ENCODE measurements around the gene FHIP1A. TPM values are rescaled to one million over a fixed set of nuclear protein-coding genes. Genes with fewer than 3 reads are reported as not detected.

FHIP1A gene
- total and polyA plus RNA-seq, 2 of the 13 experiments (the other 11 are each of a cell fraction or from before 2014, with no cell fraction given), result 4.1 to 6.2 TPM

DNA sequence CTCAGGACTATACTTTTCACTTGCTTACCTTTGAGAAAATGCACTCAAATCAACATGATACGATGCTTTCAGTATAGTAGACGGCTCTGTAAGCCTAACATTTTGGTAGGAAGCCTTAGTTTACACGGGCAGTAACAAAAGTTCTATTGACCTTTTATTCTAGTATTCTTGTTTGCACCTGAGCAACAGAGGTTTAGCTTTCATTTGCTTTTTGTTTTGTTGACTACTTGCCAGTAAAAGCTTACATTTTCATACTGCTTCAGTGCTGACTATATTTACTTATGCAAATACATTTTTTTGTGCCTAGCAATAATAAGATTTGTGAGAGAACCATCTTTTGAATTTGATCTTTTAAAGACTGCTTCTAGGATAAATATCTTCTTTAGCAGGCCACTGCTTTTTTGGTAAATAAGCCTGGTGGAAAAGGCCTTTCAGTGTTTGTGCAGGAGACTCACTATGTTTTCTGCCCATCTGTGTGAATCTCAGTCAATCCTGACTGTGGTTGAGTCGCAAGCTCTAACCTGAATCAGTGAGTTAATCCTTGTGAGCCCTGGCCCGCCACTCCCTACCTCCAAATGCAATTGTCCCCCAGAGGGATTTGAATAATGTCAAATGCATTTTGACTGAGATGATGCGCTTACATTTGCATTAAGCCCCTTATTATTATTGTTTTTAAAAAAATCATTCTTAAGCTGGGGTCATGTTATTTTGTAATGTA, 21.9 kb downstream of the FHIP1A start (continued):
- TF ChIP-seq, protein P1, sequence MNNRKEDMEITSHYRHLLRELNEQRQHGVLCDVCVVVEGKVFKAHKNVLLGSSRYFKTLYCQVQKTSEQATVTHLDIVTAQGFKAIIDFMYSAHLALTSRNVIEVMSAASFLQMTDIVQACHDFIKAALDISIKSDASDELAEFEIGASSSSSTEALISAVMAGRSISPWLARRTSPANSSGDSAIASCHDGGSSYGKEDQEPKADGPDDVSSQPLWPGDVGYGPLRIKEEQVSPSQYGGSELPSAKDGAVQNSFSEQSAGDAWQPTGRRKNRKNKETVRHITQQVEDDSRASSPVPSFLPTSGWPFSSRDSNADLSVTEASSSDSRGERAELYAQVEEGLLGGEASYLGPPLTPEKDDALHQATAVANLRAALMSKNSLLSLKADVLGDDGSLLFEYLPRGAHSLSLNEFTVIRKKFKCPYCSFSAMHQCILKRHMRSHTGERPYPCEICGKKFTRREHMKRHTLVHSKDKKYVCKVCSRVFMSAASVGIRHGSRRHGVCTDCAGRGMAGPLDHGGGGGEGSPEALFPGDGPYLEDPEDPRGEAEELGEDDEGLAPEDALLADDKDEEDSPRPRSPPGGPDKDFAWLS (CRISPR knock-in tag; IDR thresholded peaks at IDR 0.05; ENCODE audit: borderline replicate concordance), result no peak
- TF ChIP-seq ZC3H13 (CRISPR knock-in tag; IDR thresholded peaks at IDR 0.05), result no peak
- TF ChIP-seq, protein P2, sequence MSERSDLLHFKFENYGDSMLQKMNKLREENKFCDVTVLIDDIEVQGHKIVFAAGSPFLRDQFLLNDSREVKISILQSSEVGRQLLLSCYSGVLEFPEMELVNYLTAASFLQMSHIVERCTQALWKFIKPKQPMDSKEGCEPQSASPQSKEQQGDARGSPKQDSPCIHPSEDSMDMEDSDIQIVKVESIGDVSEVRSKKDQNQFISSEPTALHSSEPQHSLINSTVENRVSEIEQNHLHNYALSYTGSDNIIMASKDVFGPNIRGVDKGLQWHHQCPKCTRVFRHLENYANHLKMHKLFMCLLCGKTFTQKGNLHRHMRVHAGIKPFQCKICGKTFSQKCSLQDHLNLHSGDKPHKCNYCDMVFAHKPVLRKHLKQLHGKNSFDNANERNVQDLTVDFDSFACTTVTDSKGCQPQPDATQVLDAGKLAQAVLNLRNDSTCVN (CRISPR knock-in tag; IDR thresholded peaks at IDR 0.05; ENCODE audit: borderline replicate concordance), result no peak
- no peak for TF ChIP-seq SNAPC2 (CRISPR knock-in tag; IDR thresholded peaks at IDR 0.05)
- no peak for TF ChIP-seq ADNP (CRISPR knock-in tag; IDR thresholded peaks at IDR 0.05)
- TF ChIP-seq, protein P3, sequence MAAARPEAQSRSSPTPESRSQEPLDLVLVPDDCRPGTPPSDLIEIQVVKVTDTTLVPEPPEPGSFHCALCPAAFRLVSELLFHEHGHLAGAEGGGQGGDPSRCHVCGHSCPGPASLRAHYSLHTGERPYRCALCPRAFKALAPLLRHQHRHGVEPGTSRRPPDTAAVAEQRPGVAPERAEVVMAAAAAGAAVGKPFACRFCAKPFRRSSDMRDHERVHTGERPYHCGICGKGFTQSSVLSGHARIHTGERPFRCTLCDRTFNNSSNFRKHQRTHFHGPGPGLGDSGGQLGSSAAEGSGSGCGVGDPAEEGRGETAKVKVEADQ (CRISPR knock-in tag; IDR thresholded peaks at IDR 0.05; ENCODE audit: borderline replicate concordance), result no peak
- TF ChIP-seq, protein P4, sequence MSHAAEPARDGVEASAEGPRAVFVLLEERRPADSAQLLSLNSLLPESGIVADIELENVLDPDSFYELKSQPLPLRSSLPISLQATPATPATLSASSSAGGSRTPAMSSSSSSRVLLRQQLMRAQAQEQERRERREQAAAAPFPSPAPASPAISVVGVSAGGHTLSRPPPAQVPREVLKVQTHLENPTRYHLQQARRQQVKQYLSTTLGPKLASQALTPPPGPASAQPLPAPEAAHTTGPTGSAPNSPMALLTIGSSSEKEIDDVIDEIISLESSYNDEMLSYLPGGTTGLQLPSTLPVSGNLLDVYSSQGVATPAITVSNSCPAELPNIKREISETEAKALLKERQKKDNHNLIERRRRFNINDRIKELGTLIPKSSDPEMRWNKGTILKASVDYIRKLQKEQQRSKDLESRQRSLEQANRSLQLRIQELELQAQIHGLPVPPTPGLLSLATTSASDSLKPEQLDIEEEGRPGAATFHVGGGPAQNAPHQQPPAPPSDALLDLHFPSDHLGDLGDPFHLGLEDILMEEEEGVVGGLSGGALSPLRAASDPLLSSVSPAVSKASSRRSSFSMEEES (CRISPR knock-in tag; IDR thresholded peaks at IDR 0.05), result no peak
- no peak for TF ChIP-seq SRSF4 (IDR thresholded peaks at IDR 0.05; ENCODE audit: low read depth, low read length, poor library complexity, severe bottlenecking)
- TF ChIP-seq, protein P5, sequence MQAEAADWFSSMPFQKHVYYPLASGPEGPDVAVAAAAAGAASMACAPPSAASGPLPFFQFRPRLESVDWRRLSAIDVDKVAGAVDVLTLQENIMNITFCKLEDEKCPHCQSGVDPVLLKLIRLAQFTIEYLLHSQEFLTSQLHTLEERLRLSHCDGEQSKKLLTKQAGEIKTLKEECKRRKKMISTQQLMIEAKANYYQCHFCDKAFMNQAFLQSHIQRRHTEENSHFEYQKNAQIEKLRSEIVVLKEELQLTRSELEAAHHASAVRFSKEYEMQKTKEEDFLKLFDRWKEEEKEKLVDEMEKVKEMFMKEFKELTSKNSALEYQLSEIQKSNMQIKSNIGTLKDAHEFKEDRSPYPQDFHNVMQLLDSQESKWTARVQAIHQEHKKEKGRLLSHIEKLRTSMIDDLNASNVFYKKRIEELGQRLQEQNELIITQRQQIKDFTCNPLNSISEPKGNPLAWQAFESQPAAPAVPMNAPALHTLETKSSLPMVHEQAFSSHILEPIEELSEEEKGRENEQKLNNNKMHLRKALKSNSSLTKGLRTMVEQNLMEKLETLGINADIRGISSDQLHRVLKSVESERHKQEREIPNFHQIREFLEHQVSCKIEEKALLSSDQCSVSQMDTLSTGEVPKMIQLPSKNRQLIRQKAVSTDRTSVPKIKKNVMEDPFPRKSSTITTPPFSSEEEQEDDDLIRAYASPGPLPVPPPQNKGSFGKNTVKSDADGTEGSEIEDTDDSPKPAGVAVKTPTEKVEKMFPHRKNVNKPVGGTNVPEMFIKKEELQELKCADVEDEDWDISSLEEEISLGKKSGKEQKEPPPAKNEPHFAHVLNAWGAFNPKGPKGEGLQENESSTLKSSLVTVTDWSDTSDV (CRISPR knock-in tag; IDR thresholded peaks at IDR 0.05), result no peak
- TF ChIP-seq TCF12 (IDR thresholded peaks at IDR 0.05), result no peak
- no peak for TF ChIP-seq TCF12 (CRISPR knock-in tag; IDR thresholded peaks at IDR 0.05)

Data from HepG2 (cell line).